ENCODE data around the gene SOX6.
A peak's percentile ranks its signal among the peaks of the same experiment; 100 is the strongest.
"Not testable (repeated sequence)": the region's sequence is repeated elsewhere in the genome, so short reads cannot be mapped to it uniquely, and the experiment has no call there.

Gene SOX6

GRCh38 chr11:16032974-16033373, 323.4 kb downstream of the SOX6 start:
- no peaks in the 10 kb centered on the region for H3K9me3 ChIP-seq (replicated peaks; ENCODE audit: insufficient read depth, low read length)
- no peaks in the 10 kb centered on the region for H3K36me3 ChIP-seq (replicated peaks; ENCODE audit: insufficient read depth, low read length)
- no peak overlapping the region for H3K9ac ChIP-seq (ENCODE audit: low read length)
- H4K20me1 ChIP-seq (ENCODE audit: insufficient read depth, low read length) = no peaks in the 10 kb centered on the region
- H3F3A ChIP-seq (ENCODE audit: insufficient read depth, low read length) = no peaks in the 10 kb centered on the region
- H3K79me2 ChIP-seq (ENCODE audit: low read length) = no peaks in the 10 kb centered on the region
- no peak overlapping the region for H3K4me2 ChIP-seq (ENCODE audit: low read depth, low read length)
- H3K9me2 ChIP-seq (replicated peaks; ENCODE audit: insufficient read depth, low read length) = no peaks in the 10 kb centered on the region
- H3K4me1 ChIP-seq (ENCODE audit: low read length) = no peaks in the 10 kb centered on the region; the same call in 1 of the 2 replicates
- no peak overlapping the region for H3K27ac ChIP-seq (ENCODE audit: low read length)
- H2AFZ ChIP-seq (ENCODE audit: low read length) = no peak overlapping the region
- no peak overlapping the region for H3K4me3 ChIP-seq (ENCODE audit: low read length)
- no peak for TF ChIP-seq CTCF (IDR thresholded peaks at IDR 0.05; ENCODE audit: low read length)
- no peak for TF ChIP-seq EZH2phosphoT487 (IDR thresholded peaks at IDR 0.05; ENCODE audit: low read length)
- TF ChIP-seq EZH2 (optimal IDR thresholded peaks at IDR 0.05; ENCODE audit: low read depth, low read length) = no peak
- DNase-seq = no peak
- H3K27me3 ChIP-seq (replicated peaks; ENCODE audit: insufficient read depth, low read length) = no peaks in the 10 kb centered on the region

- no peak overlapping the region for H3K27ac ChIP-seq (ENCODE audit: low read length)
- no peak overlapping the region for H3K4me2 ChIP-seq (ENCODE audit: low read depth, low read length)
- H3K4me3 ChIP-seq (ENCODE audit: low read length) = no peak overlapping the region
- no peak overlapping the region for H2AFZ ChIP-seq (ENCODE audit: low read length)
- no peaks in the 10 kb centered on the region for H3K79me2 ChIP-seq (ENCODE audit: low read length)
- DNase-seq = no peak
- TF ChIP-seq EZH2 (optimal IDR thresholded peaks at IDR 0.05; ENCODE audit: low read depth, low read length) = no peak
- TF ChIP-seq EZH2phosphoT487 (IDR thresholded peaks at IDR 0.05; ENCODE audit: low read length) = no peak
- no peak for TF ChIP-seq CTCF (IDR thresholded peaks at IDR 0.05; ENCODE audit: low read length)
- no peaks in the 10 kb centered on the region for H3K27me3 ChIP-seq (replicated peaks; ENCODE audit: insufficient read depth, low read length)
- no peaks in the 10 kb centered on the region for H3F3A ChIP-seq (ENCODE audit: insufficient read depth, low read length)
- no peaks in the 10 kb centered on the region for H3K9me2 ChIP-seq (replicated peaks; ENCODE audit: insufficient read depth, low read length)
- H4K20me1 ChIP-seq (ENCODE audit: insufficient read depth, low read length) = no peaks in the 10 kb centered on the region
- no peaks in the 10 kb centered on the region for H3K9me3 ChIP-seq (replicated peaks; ENCODE audit: insufficient read depth, low read length)
- H3K36me3 ChIP-seq (replicated peaks; ENCODE audit: insufficient read depth, low read length) = no peaks in the 10 kb centered on the region
- no peak overlapping the region for H3K9ac ChIP-seq (ENCODE audit: low read length)
- H3K4me1 ChIP-seq (ENCODE audit: low read length) = no peaks in the 10 kb centered on the region; the same call in 1 of the 2 replicates
Observed at GRCh38 chr11:16031210-16031609, 325.1 kb downstream of the SOX6 start.

GRCh38 chr11:16030664-16031063, 325.7 kb downstream of the SOX6 start:
- Histone ChIP-seq H2AFZ (ENCODE audit: low read length) (no peak overlapping the region), H3F3A (ENCODE audit: insufficient read depth, low read length) (no peaks in the 10 kb centered on the region), H3K9ac (ENCODE audit: low read length) (no peak overlapping the region), H3K79me2 (ENCODE audit: low read length) (no peaks in the 10 kb centered on the region), H3K27ac (ENCODE audit: low read length) (no peak overlapping the region), H3K9me3 (replicated peaks; ENCODE audit: insufficient read depth, low read length) (no peaks in the 10 kb centered on the region), H3K4me1 (ENCODE audit: low read length) (no peaks in the 10 kb centered on the region; the same call in 1 of the 2 replicates), H4K20me1 (ENCODE audit: insufficient read depth, low read length) (no peaks in the 10 kb centered on the region), H3K27me3 (replicated peaks; ENCODE audit: insufficient read depth, low read length) (no peaks in the 10 kb centered on the region), H3K4me3 (ENCODE audit: low read length) (no peak overlapping the region), H3K9me2 (replicated peaks; ENCODE audit: insufficient read depth, low read length) (no peaks in the 10 kb centered on the region), H3K4me2 (ENCODE audit: low read depth, low read length) (no peak overlapping the region), H3K36me3 (replicated peaks; ENCODE audit: insufficient read depth, low read length) (no peaks in the 10 kb centered on the region)
- TF ChIP-seq EZH2 (optimal IDR thresholded peaks at IDR 0.05; ENCODE audit: low read depth, low read length) = no peak
- no peak for TF ChIP-seq EZH2phosphoT487 (IDR thresholded peaks at IDR 0.05; ENCODE audit: low read length)
- no peak for TF ChIP-seq CTCF (IDR thresholded peaks at IDR 0.05; ENCODE audit: low read length)
- DNase-seq = peak; percentile 10

GRCh38 chr11:16029151-16029550, 327.2 kb downstream of the SOX6 start:
- H3K27ac ChIP-seq (ENCODE audit: low read length); H3F3A ChIP-seq (ENCODE audit: insufficient read depth, low read length); H4K20me1 ChIP-seq (ENCODE audit: insufficient read depth, low read length); H3K27me3 ChIP-seq (replicated peaks; ENCODE audit: insufficient read depth, low read length); H3K9me3 ChIP-seq (replicated peaks; ENCODE audit: insufficient read depth, low read length); H3K9ac ChIP-seq (ENCODE audit: low read length); H3K9me2 ChIP-seq (replicated peaks; ENCODE audit: insufficient read depth, low read length); H2AFZ ChIP-seq (ENCODE audit: low read length); H3K4me2 ChIP-seq (ENCODE audit: low read depth, low read length); H3K4me3 ChIP-seq (ENCODE audit: low read length); H3K4me1 ChIP-seq (ENCODE audit: low read length); DNase-seq; H3K36me3 ChIP-seq (replicated peaks; ENCODE audit: insufficient read depth, low read length); H3K79me2 ChIP-seq (ENCODE audit: low read length): not testable (repeated sequence)

All from MM.1S (cell line).